Epithelial cell of proximal tubule (primary cell): Measurements from ENCODE around the gene TMEM154. TPM values are rescaled to one million over a fixed set of nuclear protein-coding genes. Genes with fewer than 3 reads are reported as not detected.

Source experiments
- DNase-seq: peaks from one replicate; pipeline ENCODE4 v3.0.0-alpha.2; 2011; ENCODE audit warnings: low read depth
- H3K4me3 ChIP-seq: 2 replicates; pipeline ENCODE4 v1.5.1; 2011; ENCODE audit warnings: low read depth, mild to moderate bottlenecking, low read length
- total RNA-seq: library from RNA; depleted of rRNA; stranded (reverse); fragments of >200 nt; gene quantifications from 2 replicates; pipeline ENCODE4 v1.2.3, GENCODE V29; 2015
- TF ChIP-seq, protein P1 (sequence below): conservative IDR thresholded peaks from 2 replicates; pipeline ENCODE4 v1.5.1; 2012; ENCODE audit warnings: low read depth, mild to moderate bottlenecking, low read length

TMEM154 gene
- total RNA-seq, 1 donor from 2014 or later, result 11.8 TPM

DNA sequence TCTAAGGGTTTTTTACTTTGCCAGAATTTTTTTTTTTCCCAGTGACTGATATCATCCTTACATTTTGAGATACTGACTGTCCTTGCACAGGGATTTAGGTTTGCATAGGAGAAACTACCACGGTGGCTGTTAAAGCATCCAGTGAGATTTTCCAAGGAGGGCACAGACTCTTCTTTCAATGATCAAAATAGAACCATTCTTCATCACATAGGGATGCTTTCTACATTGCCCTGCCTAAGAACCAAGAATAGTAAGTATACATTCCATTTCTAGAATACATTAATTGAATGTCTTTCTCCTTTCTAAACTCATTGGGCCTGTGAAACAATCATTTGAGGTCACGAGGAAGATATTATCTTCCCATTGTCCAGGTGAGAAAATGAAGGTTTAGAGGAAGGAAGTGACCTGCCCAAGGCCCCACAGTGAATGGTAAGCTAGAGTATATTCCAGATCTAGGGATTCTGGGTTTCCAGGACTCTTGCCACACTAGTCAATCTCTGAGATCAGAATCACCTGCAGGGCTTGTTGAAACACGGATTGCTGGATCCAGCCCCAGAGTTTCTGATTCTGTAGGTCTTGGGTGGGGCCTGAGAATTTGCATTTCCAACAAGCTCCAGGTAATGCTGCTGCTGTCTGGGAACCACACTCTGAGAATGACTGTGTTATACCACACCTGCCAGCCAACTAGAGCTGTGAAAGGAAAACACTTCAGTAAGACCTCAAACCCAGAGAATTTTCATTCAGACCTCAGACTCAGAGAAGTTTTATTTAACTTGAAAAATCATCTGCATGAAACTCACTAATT, 17.7 kb upstream of the TMEM154 start:
- TF ChIP-seq, protein P1, sequence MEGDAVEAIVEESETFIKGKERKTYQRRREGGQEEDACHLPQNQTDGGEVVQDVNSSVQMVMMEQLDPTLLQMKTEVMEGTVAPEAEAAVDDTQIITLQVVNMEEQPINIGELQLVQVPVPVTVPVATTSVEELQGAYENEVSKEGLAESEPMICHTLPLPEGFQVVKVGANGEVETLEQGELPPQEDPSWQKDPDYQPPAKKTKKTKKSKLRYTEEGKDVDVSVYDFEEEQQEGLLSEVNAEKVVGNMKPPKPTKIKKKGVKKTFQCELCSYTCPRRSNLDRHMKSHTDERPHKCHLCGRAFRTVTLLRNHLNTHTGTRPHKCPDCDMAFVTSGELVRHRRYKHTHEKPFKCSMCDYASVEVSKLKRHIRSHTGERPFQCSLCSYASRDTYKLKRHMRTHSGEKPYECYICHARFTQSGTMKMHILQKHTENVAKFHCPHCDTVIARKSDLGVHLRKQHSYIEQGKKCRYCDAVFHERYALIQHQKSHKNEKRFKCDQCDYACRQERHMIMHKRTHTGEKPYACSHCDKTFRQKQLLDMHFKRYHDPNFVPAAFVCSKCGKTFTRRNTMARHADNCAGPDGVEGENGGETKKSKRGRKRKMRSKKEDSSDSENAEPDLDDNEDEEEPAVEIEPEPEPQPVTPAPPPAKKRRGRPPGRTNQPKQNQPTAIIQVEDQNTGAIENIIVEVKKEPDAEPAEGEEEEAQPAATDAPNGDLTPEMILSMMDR, result no peak
- DNase-seq, result no peak
- no peak overlapping the region for H3K4me3 ChIP-seq

DNA sequence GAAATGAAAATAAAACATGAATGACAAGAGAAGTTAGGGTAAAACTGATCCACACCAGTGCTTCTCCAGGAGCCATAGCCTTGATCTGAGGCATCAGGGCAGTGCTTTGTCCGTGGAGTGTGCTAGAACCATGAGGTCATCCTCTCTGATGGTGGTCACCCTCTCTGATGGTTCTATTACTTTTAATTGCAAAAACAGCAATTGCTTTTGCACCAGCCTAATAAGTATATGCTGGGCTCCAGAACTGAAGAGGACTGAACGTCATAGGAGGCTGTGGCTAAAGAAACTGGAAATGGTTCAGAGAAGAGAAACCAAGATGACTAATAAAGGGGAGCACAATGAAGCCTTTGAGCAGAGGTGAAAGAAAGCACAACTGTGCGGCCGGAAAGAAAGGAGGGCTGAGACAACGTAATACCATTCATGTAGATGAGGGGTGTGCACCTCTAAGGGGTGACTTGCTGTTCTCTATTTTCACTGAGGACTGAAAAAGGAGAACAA, 17.0 kb upstream of the TMEM154 start:
- no peak for DNase-seq
- TF ChIP-seq, protein P1, result no peak
- no peak overlapping the region for H3K4me3 ChIP-seq

DNA sequence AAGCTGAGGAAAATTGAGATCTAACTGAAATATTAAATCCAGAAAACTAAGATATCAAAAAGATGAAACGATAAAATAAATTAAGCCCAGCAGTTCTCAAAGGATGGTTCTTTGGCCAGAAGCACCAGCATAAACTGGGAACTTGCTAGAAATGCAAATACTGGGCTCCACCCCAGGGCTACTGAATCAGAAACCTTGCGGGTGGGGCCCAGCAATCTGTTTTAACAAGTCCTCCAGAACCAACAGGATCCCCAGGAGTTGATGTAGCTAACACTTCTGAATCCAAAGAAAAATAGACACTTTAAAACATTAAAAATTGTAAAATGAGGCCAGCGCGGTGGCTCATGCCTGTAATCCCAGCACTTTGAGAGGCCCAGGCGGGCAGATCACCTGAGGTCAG, 14.1 kb upstream of the TMEM154 start:
- no peak overlapping the region for H3K4me3 ChIP-seq
- TF ChIP-seq, protein P1, result no peak
- DNase-seq, result no peak

DNA sequence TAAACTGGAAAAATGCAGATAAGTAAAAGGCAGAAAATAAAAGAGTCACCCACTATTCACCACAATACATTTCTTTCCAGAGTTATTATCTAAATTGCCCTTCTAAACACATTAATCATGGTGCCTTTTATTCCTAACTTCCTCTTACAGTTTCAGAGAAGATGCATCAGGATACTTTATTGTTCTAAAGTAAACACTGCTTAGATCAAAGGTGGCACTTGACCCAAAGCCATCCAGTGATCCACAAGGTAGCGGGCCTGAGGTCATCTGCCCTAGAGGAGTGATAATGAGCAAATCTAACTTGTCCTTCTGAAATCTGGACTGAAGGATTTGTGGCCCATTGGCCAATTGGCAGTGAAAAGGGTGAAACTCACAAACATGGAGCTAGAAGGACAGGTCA, 12.0 kb upstream of the TMEM154 start:
- TF ChIP-seq, protein P1, result no peak

DNA sequence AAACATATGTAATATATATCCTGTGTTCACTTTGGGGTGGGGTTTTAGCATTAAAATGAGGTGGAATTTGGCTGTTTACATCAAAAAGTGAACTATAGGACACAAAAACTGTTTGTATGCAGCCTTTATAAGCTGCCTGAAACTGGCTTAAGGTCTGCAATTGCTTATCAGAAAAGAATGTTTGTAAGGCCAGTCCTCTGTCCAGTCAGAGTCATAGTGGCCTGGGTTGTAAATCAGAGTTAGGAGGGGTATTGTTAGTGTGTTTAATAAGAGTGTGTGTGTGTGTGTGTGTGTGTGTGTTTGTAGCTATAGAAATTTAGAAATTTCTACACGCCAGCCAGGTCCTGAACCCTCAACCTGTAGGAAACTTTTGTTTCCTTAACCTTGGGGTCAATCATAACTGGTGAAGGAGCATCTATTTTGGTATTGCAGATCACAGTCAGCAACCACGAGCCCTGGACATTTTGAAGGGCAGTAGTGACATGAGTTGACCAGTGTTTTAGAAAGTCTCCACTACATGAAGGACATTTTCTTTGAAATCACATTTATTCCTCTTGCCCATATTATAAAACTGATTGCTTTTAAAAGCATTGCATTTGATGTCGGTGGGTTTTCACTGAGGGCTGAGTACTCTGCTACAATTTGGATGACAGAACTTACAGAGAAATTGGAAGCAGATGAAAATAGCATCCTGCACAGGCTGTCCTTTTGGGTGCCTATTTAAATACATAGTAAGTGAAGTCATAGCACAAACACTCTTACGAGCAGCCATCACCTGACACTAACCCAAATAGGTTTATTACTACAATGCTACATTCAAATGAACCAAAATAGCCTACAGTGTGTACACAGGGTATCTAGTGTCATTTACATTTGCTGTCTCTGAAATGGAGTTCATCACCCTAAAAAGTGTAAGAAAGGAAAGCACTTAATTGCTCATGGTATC, 11.2 kb upstream of the TMEM154 start:
- H3K4me3 ChIP-seq, result no peak overlapping the region
- TF ChIP-seq, protein P1, result no peak
- DNase-seq, result no peak

More for the DNA sequence above, 12.0 kb upstream of the TMEM154 start:
- no peak overlapping the region for H3K4me3 ChIP-seq
- DNase-seq, result no peak

DNA sequence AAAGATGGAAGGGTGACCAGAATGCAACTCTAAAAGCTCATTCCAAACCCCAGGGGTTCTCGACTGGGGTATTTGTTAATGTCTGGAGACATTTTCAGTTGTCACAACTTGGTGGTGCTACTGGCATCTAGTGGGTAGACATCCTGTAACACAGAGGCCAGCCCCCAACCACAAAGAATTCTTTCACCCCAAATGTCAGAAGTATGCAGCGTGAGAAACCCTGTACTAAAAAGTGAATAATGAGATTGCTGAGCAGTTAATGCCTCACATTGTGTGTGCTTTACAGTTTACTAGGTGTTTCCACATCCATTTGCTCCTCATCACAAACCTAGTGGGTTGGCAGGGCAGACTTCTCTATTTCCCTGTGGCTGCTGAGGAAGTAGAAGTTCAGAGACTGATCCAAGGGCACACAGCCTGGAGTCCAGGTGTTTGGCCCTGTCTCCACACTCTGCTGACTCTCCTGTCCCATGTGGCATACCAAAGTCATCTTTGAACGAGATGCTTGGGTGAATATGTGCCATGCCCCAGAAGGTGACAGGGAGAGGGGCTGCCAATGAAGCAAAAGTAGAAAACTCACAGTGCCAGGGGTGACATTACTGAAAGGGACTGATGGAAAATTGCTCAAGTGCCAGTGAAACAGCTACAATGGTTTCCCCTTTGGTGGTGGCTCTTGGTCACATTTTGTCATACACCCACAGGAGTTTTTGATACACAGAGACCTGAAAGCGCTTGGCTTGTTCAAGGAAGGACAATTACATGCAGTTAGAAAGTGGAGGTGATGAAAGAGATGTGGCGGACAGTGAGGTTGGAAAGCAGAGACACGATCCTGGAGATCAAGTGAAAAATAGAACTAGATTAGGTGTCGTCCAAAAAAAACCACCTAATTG, 10.1 kb upstream of the TMEM154 start:
- no peak for DNase-seq
- H3K4me3 ChIP-seq, result no peak overlapping the region
- TF ChIP-seq, protein P1, result no peak
